Neural cell (in vitro differentiated cells): ENCODE data around the gene RAB3GAP2. TPM values are rescaled to one million over a fixed set of nuclear protein-coding genes. Genes with fewer than 3 reads are reported as not detected.
"Not testable (repeated sequence)": the region's sequence is repeated elsewhere in the genome, so short reads cannot be mapped to it uniquely, and the experiment has no call there.

ENCODE experiments used
- H2AFZ ChIP-seq: fragments of 200-600, 300-800 bp; sonication (generic), shearing (Covaris generic); 2 replicates; pipeline ENCODE4 v1.6.0; 2014; ENCODE audit warnings: low read depth, mild to moderate bottlenecking, antibody characterized with exemption, low read length, moderate library complexity
- H3F3A ChIP-seq: fragments of 200-600 bp; shearing (Covaris generic); 2 replicates; pipeline ENCODE4 v1.6.1; 2016; ENCODE audit warnings: mild to moderate bottlenecking, moderate library complexity, mixed read lengths, antibody characterized with exemption, low read length; ENCODE audit not compliant: insufficient read depth, poor library complexity, severe bottlenecking
- H3K27ac ChIP-seq: fragments of 200-600, 300-800 bp; sonication (generic), shearing (Covaris generic); 2 replicates; pipeline ENCODE4 v1.5.1; 2014; ENCODE audit warnings: mild to moderate bottlenecking, low read length, moderate library complexity
- H3K27me3 ChIP-seq: fragments of 300-800, 200-600 bp; sonication (generic), shearing (Covaris generic); 2 replicates; pipeline ENCODE4 v1.6.0; 2014; ENCODE audit warnings: mild to moderate bottlenecking, low read depth, low read length, moderate library complexity; ENCODE audit not compliant: insufficient read depth
- H3K36me3 ChIP-seq: fragments of 300-800, 200-600 bp; sonication (generic), shearing (Covaris generic); 2 replicates; pipeline ENCODE4 v1.5.1; 2014; ENCODE audit warnings: mild to moderate bottlenecking, antibody characterized with exemption, low read length, moderate library complexity; ENCODE audit not compliant: insufficient read depth
- H3K4me2 ChIP-seq: fragments of 300-800, 200-600 bp; sonication (generic), shearing (Covaris generic); 2 replicates; pipeline ENCODE4 v1.6.0; 2014; ENCODE audit warnings: mild to moderate bottlenecking, low read length
- H3K4me3 ChIP-seq: fragments of 300-800, 200-600 bp; sonication (generic), shearing (Covaris generic); 2 replicates; pipeline ENCODE4 v1.5.1; 2014; ENCODE audit warnings: mild to moderate bottlenecking, low read length, moderate library complexity
- H3K79me2 ChIP-seq: fragments of 200-600 bp; shearing (Covaris generic); replicated peaks from 2 replicates; pipeline ENCODE4 v1.6.0; 2014; ENCODE audit warnings: mild to moderate bottlenecking, low read length, moderate library complexity; ENCODE audit not compliant: insufficient read depth
- H3K9ac ChIP-seq: fragments of 300-800, 200-600 bp; sonication (generic), shearing (Covaris generic); 2 replicates; pipeline ENCODE4 v1.6.1; 2016; ENCODE audit warnings: mild to moderate bottlenecking, low read length, mixed read lengths
- H3K9me2 ChIP-seq: fragments of 200-600 bp; shearing (Covaris generic); 2 replicates; pipeline ENCODE4 v1.6.1; 2016; ENCODE audit warnings: mild to moderate bottlenecking, low read length, mixed read lengths; ENCODE audit not compliant: insufficient read depth
- H3K9me3 ChIP-seq: fragments of 200-600, 300-800 bp; sonication (generic), shearing (Covaris generic); 2 replicates; pipeline ENCODE4 v1.6.1; 2016; ENCODE audit warnings: mild to moderate bottlenecking, mixed run types, low read length, moderate library complexity, mixed read lengths
- H4K20me1 ChIP-seq: fragments of 200-600 bp; shearing (Covaris generic); 2 replicates; pipeline ENCODE4 v1.6.1; 2016; ENCODE audit warnings: mild to moderate bottlenecking, mixed run types; ENCODE audit not compliant: insufficient read depth
- EP300 ChIP-seq: fragments of 450-650 bp; conservative IDR thresholded peaks from 2 replicates; pipeline ENCODE4 v1.6.1; 2014; ENCODE audit warnings: antibody characterized with exemption, mild to moderate bottlenecking, moderate library complexity; ENCODE audit not compliant: poor library complexity, severe bottlenecking
- EZH2 ChIP-seq: fragments of 200-600, 300-800 bp; shearing (Covaris generic), sonication (generic); IDR thresholded peaks from 2 replicates; pipeline ENCODE4 v1.6.1; 2014; ENCODE audit warnings: antibody characterized with exemption, low read length, borderline replicate concordance, mild to moderate bottlenecking; ENCODE audit not compliant: insufficient read depth, poor library complexity, severe bottlenecking
- MXI1 ChIP-seq: fragments of 450-650 bp; conservative IDR thresholded peaks from 2 replicates; pipeline ENCODE4 v1.6.1; 2014; ENCODE audit warnings: antibody characterized with exemption, mild to moderate bottlenecking; ENCODE audit not compliant: poor library complexity, severe bottlenecking
- POLR2AphosphoS5 ChIP-seq: IDR thresholded peaks from 2 replicates; pipeline ENCODE4 v1.6.1; 2012
- RAD21 ChIP-seq: fragments of 450-650 bp; conservative IDR thresholded peaks from 2 replicates; pipeline ENCODE4 v1.6.1; 2014; ENCODE audit warnings: antibody characterized with exemption, mild to moderate bottlenecking, moderate library complexity
- SMC3 ChIP-seq: fragments of 450-650 bp; conservative IDR thresholded peaks from 2 replicates; pipeline ENCODE4 v1.6.1; 2014; ENCODE audit warnings: antibody characterized with exemption, mild to moderate bottlenecking, moderate library complexity; ENCODE audit not compliant: poor library complexity
- TAF1 ChIP-seq: IDR thresholded peaks from 2 replicates; pipeline ENCODE4 v1.6.1; 2012; ENCODE audit warnings: low read depth
- polyA plus RNA-seq: library from polyadenylated mRNA; depleted of rRNA; stranded (reverse); fragments of >200 nt; gene quantifications from 2 replicates; pipeline ENCODE4 v1.2.3, GENCODE V29; 2014
- TF ChIP-seq, protein P1 (sequence below): IDR thresholded peaks from 2 replicates; pipeline ENCODE4 v1.6.1; 2012; ENCODE audit warnings: borderline replicate concordance
- TF ChIP-seq, protein P2 (sequence below): fragments of 450-650 bp; IDR thresholded peaks from 2 replicates; pipeline ENCODE4 v1.5.1; 2014; ENCODE audit warnings: antibody characterized with exemption, mild to moderate bottlenecking, moderate library complexity; ENCODE audit not compliant: poor library complexity, severe bottlenecking

Gene RAB3GAP2
- polyA plus RNA-seq, 1 donor from 2014 or later: 39.9 TPM

DNA sequence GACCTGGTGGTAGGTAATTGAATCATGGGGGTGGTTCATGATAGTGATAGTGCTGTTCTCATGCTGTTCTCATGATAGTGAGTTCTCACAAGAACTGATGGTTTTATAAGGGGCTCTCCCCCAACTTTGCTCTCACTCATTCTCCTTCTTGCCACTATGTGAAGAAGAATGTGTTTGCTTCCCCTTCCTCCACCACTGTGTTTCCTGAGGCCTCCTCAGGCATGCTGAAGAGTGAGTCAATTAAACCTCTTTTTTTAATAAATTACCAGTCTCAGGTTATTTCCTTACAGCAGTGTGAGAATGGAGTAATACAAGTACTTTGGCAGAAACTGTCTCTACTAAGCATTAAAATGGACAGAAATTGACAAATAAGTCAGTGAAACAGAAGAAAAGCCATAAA lies 21.6 kb downstream of the RAB3GAP2 start:
- Histone ChIP-seq H3K27me3 (no peaks in the 10 kb centered on the region), H3K4me3 (no peak overlapping the region), H2AFZ (no peak overlapping the region), H4K20me1 (no peaks in the 10 kb centered on the region), H3K36me3 (no peaks in the 10 kb centered on the region), H3K9ac (no peak overlapping the region), H3K9me2 (no peaks in the 10 kb centered on the region), H3K4me2 (no peak overlapping the region), H3K9me3 (peaks cover 14% of the 10 kb centered on the region), H3K79me2 (no peaks in the 10 kb centered on the region), H3K27ac (no peak overlapping the region), H3F3A (no peaks in the 10 kb centered on the region)
- TF ChIP-seq SMC3 (no peak), TAF1 (no peak), EP300 (no peak), EZH2 (no peak), POLR2AphosphoS5 (no peak), MXI1 (no peak), RAD21 (no peak)
- TF ChIP-seq, protein P1, sequence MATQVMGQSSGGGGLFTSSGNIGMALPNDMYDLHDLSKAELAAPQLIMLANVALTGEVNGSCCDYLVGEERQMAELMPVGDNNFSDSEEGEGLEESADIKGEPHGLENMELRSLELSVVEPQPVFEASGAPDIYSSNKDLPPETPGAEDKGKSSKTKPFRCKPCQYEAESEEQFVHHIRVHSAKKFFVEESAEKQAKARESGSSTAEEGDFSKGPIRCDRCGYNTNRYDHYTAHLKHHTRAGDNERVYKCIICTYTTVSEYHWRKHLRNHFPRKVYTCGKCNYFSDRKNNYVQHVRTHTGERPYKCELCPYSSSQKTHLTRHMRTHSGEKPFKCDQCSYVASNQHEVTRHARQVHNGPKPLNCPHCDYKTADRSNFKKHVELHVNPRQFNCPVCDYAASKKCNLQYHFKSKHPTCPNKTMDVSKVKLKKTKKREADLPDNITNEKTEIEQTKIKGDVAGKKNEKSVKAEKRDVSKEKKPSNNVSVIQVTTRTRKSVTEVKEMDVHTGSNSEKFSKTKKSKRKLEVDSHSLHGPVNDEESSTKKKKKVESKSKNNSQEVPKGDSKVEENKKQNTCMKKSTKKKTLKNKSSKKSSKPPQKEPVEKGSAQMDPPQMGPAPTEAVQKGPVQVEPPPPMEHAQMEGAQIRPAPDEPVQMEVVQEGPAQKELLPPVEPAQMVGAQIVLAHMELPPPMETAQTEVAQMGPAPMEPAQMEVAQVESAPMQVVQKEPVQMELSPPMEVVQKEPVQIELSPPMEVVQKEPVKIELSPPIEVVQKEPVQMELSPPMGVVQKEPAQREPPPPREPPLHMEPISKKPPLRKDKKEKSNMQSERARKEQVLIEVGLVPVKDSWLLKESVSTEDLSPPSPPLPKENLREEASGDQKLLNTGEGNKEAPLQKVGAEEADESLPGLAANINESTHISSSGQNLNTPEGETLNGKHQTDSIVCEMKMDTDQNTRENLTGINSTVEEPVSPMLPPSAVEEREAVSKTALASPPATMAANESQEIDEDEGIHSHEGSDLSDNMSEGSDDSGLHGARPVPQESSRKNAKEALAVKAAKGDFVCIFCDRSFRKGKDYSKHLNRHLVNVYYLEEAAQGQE: no peak
- TF ChIP-seq, protein P2, sequence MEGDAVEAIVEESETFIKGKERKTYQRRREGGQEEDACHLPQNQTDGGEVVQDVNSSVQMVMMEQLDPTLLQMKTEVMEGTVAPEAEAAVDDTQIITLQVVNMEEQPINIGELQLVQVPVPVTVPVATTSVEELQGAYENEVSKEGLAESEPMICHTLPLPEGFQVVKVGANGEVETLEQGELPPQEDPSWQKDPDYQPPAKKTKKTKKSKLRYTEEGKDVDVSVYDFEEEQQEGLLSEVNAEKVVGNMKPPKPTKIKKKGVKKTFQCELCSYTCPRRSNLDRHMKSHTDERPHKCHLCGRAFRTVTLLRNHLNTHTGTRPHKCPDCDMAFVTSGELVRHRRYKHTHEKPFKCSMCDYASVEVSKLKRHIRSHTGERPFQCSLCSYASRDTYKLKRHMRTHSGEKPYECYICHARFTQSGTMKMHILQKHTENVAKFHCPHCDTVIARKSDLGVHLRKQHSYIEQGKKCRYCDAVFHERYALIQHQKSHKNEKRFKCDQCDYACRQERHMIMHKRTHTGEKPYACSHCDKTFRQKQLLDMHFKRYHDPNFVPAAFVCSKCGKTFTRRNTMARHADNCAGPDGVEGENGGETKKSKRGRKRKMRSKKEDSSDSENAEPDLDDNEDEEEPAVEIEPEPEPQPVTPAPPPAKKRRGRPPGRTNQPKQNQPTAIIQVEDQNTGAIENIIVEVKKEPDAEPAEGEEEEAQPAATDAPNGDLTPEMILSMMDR: no peak

DNA sequence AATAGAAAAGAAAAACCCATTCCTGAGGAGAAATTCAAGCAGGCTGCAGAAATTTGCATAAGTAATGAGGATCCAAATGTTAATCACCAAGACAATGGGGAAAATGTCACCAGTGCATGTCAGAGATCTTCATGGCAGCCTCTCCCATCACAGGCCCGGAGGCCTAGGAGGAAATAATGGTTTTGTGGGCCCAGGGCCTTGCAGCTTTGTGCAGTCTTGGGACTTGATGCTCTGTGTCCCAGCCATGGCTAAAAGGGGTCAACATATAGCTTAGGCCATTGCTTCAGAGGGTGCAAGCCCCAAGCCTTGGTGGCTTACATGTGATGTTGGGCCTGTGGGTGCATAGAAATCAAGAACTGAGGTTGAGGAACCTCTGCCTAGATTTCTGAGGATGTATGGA lies 22.7 kb downstream of the RAB3GAP2 start:
- no peaks in the 10 kb centered on the region for H4K20me1 ChIP-seq
- H3K27me3 ChIP-seq: no peaks in the 10 kb centered on the region
- peaks cover 14% of the 10 kb centered on the region for H3K9me3 ChIP-seq
- H3K79me2 ChIP-seq: no peaks in the 10 kb centered on the region
- no peaks in the 10 kb centered on the region for H3K36me3 ChIP-seq
- H3K4me3 ChIP-seq: no peak overlapping the region
- TF ChIP-seq, protein P1: no peak
- TF ChIP-seq SMC3 (no peak), EZH2 (no peak), RAD21 (no peak), POLR2AphosphoS5 (no peak), EP300 (no peak), MXI1 (no peak), TAF1 (no peak)
- TF ChIP-seq, protein P2: no peak
- no peaks in the 10 kb centered on the region for H3F3A ChIP-seq
- no peak overlapping the region for H3K4me2 ChIP-seq
- H2AFZ ChIP-seq: no peak overlapping the region
- H3K9ac ChIP-seq: no peak overlapping the region
- H3K27ac ChIP-seq: no peak overlapping the region
- no peaks in the 10 kb centered on the region for H3K9me2 ChIP-seq

DNA sequence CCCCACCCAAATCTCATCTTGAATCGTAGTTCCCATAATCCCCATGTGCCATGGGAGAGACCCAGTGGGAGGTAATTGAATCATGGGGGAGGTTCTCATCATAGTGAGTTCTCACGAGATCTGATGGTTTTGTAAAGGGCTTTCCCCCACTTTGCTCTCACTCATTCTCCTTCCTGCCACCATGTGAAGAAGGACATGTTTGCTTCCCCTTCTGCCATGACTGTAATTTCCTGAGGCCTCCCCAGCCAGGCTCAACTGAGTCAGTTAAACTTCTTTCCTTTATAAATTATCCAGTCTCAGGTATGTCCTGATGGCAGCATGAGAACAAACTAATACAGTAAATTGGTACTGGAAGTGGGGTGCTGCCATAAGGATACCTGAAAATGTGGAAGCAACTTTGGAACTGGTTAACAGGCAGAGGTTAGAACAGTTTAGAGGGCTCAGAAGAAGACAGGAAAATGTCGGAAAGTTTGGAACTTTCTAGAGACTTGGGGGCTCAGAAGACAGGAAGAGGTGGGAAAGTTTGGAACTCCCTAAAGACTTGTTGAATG lies 23.5 kb downstream of the RAB3GAP2 start:
- H3K4me3 ChIP-seq, H3K4me2 ChIP-seq, H3K79me2 ChIP-seq, H4K20me1 ChIP-seq, H3K9me2 ChIP-seq, H3K27me3 ChIP-seq, H2AFZ ChIP-seq, H3K36me3 ChIP-seq, H3K9ac ChIP-seq, H3K27ac ChIP-seq, H3F3A ChIP-seq: not testable (repeated sequence)
- H3K9me3 ChIP-seq: peaks cover 14% of the 10 kb centered on the region
